NOMO-1 treated with dmso at 0.1 percent for 144 hours (cell line): ENCODE measurements around the gene EIPR1.
"Not testable (repeated sequence)": the region's sequence is repeated elsewhere in the genome, so short reads cannot be mapped to it uniquely, and the experiment has no call there.

ENCODE experiments used
- DNase-seq: peaks from one replicate; lab custom pipeline; 2025; ENCODE audit not compliant: unreplicated experiment; lab: John Stamatoyannopoulos, UW

Gene EIPR1

DNA sequence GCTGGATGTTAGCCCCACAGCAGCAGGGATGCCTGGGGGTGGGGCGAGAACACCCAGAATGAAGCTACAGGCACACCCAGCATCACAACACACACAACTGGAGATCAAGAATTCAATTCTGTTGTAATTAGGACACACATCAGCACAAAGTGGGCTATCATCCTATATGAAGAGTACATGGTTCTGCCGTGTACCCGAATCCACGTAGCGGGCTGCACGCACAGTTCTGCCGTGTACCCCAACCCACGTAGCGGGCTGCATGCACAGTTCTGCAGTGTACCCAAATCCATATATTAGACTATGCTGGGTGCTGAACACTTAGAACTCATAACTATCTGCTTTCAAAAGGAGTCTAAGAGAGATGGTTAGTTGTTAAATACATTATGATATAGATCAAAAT, 86.5 kb downstream of the EIPR1 start:
- no peak for DNase-seq

DNA sequence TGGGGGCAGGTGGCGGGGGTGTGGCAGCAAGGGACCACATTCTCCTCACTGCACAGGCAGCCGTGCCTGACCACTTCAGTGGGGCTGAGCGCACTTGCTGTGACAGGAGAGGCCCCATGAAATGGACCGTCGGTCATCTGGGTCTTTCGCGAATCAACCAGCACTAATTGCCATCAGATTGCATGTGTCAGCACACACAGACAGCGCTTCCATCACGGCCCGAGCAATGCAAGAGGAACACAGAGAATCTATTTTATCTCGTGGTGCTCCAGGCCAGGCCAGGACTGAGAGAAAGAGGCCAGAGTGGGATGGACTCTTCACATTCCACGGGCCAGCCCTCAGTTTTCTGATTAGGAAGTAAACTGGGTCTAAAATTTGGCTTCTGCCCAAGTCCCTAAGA, 87.0 kb downstream of the EIPR1 start:
- no peak for DNase-seq

DNA sequence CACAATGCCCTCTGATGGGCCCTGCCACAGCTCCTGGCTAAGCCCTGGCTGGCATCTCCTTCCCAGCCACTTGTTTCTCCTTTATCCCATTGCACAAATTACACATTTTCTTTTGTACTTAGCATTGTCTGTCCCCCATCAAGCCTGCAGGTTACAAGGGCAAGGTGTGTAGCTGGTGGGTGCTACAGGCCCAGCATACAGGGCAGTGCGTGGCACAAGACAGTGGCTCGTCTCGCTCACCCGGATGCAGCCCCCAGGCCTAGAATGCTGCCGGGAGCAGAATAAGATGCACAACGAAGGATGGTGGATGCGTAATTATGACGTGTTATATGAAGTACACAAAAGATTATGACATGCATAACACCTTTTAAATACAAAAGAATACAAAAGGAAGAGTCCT, 87.6 kb downstream of the EIPR1 start:
- no peak for DNase-seq

DNA sequence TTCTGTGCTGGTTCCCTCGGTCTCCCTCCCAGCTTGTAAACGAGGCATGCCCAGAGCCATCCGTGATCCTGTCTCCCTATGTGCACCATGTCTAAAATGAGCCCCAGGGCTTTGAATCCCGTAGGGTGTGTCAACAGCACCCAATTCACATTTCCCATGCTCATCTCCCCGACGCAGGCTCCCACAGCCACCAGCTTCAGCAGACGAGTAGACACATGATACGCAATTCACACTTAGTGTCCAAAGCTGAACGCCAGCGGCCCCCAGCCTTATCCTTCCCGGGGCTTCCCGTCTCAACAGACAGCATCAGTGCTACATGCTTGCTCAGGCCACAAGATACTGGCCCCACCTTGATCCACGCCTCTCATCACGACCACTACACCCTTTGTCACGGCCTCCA, 88.1 kb downstream of the EIPR1 start:
- no peak for DNase-seq

DNA sequence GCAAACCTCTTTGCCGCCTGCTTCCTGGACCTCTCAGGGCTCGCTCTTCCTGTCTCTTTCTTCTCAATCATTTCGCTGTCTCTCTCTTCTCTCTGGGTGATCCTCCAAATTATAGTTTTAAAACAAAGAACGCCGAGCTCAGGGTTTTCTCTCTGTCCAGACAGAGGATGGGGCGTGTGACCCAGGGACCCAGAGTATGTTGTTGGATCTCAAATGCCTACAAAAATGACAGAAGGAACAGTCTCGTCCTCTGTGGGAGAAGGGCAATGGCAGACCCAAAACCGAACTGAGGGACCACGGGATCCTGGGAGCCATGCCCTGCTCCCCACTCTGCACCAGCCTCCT, 88.5 kb downstream of the EIPR1 start:
- no peak for DNase-seq

DNA sequence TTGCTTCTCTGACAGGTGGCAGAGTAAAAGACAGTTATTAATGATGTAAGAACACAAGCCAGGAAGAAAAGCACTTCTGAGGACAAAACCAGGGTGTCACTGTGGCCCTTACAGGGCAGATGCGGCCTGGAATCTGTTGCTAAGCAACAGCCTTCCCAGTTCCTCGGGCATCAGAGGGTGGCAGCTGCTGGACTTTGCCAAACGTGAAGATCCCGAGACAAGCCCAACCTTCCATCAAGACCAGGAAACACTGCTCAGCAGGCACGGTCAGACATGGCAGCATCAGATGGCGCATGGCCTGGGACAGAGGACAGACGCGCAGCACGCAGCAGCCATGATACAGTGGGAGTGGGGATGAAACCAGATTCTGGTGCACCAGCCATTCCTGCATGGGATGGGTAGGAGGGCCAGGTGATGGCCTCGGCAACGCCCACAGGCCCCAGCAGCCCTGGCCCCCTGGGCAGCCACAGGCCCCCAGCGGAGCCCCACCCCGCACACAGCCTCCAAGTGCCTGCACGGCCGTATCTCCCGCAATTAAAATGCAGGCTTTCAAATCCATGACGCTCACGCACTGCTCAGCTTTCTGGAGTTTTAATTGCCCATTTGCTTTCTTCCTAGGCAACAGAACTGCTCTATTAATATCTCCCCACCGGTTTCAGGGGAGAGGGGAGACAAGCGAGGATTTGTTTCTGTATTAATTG, 89.0 kb downstream of the EIPR1 start:
- DNase-seq, result no peak

DNA sequence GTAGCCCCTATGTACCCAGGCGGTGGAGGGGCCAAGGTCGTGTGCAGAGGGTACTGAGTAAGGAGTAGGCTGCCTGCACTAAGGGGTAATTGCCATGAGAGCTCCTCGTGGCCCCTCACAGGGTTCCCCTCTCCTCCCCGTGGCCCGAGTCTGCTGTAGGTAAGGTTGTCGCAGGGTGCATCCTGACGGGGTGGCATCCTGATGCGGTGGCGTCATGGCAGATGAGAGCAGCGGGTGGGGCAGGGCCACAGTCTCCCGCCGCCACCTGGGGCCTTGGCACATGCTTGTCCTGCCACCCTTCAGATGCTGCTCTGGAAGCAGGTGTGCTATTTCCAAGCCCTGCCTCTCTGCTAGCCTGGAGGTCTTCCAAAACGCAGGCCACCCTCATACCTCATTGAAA, 89.7 kb downstream of the EIPR1 start:
- DNase-seq, result no peak

DNA sequence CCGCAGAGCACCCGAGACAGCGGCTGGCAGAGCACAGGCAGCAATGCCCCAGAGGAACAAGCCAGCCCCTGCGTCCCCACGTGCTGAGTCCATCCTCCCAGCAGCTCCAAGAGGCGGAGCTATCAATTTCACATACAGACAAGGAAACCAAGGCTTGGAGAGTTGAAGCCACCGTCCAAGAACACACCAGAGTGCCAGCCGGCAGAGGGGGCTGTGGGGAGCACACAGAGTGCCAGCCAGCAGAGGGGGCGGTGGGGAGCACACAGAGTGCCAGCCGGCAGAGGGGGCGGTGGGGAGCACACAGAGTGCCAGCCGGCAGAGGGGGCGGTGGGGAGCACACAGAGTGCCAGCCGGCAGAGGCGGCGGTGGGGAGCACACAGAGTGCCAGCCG, 91.0 kb downstream of the EIPR1 start:
- DNase-seq, result not testable (repeated sequence)

DNA sequence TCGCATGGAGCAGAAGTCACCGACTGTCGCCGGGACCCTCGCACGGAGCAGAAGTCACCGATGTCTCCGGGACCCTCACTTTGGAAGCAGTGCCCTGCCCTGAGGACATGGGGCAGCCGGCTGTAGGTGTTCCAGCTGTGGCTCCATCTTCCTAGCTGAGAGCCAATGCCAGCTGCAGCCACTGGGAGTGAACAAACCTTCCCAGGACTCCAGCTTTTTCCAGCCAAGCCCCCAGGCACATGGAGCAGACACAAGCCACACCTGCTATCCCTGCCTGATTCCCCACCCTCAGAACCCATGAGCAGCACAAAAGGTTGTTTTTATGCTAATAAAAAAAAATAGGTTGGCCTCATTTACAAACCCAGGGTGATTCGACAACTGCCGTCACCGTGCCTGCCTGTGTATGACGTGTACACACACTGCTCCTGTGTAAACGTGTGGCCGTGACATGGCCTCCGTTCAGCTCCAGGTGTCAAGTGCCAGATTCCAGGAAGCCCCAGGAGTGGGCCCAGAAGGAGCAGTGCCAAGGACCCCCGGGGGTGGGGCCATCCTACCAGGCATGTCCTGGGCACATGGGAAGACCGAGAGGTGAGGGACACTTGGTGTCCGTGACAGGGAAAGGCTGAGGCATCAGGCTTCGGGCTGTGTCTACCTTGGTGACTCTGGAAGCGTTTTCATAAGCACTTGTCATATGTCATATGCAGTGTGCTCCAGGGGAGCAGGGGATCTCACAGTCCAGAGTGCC, 91.5 kb downstream of the EIPR1 start:
- no peak for DNase-seq

DNA sequence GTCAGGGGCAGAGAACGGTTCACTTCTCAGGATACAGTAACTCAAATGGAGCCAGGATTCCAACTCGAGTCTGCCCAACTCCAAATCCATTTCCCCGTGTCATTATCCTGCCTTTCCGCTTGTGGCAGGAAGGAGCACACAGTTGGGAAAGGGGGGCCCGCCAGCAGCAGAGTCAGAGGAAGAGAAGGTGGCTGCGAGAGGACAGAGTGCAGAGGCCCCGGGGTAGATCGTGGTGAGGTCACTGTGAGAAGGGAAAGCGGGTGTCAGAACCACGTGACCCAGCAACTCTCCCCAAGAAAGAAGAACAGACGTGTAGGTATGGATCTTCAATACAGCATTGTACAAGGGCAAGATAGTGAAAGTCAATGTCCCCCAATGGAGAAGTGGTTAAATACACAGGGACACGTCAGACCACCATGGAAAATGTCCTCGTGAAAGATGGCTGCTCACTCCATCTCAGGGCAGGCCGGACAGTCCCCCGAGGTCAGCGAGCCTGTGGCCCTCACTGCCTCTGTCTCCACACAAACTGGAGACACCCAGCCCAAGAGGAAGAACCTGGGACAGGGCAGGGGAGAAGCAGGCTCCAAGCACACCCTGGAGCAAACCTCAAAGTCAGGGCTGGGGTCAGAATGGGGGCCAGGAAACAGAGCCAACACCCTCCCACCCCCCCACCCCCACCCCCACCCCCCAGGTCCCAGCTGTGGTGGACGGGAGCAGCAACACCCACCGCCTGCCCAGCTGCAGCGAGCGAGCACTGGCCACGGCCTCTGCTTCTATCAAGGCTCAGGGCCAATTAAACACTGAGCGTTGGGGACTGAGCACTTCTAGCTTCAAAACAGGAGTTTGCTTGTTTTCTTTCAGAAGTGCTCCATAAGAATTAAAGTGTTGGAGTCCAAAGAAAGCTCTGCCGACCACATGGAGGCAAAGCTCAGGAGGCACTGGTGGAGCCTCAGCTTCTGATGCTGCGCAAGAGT, 92.7 kb downstream of the EIPR1 start:
- DNase-seq, result no peak

DNA sequence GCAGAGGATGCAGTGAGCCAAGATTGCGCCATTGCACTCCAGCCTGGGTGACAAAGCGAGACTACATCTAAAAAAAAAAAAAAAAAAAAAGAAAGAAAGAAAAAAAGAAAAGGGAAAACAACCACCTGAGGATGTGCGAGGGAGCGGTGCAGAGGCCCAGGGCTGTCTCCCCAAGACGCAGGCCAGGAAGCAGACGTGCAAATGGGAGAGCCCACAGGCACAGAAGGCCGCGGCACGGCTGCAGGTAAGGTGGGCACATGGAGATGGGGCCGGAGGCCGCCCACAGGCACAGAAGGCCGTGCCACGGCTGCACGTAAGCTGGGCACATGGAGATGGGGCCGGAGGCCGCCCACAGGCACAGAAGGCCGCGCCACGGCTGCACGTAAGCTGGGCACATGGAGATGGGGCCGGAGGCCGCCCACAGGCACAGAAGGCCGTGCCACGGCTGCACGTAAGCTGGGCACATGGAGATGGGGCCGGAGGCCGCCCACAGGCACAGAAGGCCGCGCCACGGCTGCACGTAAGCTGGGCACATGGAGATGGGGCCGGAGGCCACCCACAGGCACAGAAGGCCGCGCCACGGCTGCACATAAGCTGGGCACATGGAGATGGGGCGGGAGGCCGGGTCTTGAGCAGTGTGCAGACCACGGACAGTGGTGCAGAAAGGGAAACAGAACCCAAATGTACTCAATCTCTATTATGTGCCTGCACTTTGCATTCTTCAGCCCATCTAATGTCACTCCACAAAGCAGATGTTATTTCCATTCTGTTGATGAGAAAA, 93.6 kb downstream of the EIPR1 start:
- not testable (repeated sequence) for DNase-seq

DNA sequence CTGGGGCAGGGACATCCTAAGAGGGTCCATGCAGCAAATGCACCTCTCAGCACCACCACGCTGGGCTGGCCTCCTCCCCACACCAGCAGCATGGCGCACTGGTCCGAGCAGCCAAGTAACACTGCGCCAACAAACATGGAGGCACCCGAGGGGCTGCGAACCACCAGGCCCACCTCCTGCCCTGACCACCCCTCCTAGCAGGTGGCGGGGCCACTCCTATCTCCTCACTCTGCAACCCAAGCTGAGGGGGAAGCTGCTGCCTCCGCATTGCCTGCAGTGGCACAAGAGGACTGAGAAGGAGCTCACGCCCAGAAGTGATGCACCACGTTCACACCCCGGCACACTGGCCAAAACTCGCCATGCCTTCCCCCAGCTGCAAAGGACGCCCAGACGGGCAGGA, 94.4 kb downstream of the EIPR1 start:
- DNase-seq, result no peak

DNA sequence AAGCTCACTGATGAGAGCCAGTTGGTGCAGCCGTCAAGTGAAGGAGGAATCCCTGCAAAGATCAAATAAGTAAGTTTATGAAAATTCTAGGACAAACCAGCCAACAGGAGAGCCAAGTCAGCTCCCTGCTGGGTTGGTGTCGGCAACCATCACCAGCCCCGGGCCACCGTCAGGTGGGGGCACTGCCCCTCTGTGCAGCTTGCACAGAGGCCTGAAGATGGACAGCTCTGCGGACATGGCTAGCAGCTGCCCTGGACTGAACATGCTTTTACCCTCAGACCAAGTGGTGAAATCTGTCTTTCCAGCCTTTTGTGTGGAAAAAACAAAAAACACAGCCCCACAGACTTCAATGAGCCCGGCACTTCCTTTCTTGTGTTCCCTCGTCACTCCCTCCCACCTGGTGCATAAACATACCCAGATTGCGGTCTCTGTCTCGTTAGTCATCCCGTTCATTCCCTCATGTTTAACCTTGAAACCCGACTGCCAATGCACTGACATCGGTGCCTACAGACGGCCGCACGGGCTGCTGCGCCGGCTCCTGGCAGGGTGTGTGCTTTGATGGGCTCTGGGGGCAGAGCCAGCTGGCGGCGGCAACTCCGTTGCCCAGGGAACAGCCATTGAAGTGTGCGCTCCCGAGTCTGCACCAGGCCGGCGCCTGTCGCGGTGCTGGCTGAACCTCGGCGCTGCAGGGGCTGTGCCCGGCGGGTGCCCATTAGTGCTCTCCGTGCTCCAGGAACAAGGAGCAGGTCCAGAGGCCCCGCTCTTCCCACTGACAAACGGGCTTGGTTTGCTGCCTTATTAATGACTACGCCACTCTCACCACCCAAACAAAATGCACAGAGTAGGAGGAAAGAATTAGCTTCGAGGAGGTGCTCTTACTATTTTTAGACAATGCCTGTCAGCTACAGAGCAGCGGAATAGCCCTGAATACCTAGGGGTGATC, 95.3 kb downstream of the EIPR1 start:
- no peak for DNase-seq

DNA sequence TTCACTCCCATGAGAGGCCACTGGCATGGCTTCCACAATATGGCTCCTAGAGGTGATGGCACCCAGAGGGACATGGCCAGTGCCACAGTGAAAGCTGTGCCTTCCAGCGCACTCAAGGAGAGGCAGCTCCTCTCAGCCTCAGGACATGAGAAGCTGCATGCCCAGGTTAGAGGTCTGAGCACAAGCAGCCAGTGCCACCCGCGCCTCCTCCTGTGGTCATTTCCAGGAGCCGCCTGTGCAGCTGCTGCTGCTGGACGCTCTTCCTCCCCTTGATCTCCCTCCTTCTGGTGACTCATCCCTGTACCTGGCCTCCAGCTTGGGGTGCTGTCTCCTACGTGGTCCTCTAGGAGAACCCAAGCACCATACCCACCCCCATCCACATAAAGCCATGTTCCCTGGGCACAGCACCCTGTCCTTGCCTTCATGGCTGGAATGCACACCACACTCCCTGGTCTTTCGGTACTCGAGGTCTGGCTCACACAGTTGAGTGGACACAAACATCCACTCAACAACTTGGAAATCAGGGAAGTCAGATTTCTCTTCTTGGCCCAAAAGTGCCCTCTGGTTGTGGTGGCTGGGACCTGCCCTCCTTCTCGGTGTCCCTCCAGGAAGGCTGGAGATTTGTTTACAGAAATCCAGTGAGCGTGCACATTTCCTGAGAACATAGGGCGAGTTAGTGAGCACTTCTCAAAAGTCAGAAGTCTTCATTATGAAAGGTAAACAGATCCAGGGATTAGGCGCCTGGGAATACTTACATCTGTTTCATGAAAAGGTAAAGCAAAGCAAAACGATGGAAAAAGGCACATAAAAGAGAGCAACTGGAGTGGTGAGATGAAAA, 96.7 kb downstream of the EIPR1 start:
- no peak for DNase-seq

DNA sequence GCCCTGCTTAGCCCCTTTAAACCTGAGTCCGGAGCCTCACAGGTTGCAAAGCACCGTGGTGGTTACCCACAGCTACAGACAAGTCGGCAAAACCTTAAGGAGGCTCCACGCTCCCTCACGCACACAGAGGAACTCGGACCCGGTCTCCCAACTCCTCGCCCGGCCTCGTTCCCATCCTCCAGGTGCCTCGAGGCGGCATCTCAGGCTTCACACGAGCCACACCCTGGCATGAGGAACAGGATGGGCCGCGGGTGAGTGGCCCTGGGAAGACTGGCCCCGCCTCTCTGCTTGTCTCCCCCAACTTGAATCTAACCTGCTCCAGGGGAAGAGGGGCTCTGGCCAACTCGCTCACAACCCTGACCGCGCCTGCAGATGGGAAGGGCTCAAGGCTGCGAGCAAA, 97.4 kb downstream of the EIPR1 start:
- DNase-seq, result no peak

DNA sequence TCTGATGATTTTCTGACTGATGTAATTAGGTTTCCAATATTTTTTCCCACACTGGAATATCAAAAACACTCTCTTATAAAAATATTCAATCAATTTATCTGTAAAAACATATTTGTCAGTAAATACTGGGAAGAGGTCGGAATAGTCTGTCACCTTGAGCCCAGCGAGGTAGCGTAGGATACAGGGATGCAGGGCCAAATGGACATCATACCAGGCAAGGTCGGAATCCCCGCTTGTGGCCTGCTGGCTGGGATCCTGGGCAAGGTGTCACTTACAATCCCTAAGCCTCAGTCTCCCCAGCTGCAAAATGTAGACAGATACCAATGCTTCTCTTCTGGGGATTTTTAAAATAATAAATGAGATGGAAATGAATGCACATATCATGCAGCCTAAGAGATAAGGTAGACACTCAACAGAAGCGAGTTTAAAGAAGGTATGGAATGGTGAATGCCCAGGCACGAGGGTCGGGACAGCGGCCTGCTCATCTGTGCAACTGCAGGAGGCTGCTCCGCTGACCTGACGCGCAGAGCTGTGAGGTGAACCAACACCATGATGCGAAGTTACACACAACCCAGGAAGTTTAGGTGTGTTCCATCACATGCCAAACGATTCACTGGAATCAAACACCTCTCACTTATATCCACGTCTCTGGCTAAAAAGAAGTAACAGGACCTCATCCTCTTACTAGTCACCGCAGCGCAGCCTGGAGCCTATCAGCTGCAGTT, 98.2 kb downstream of the EIPR1 start:
- no peak for DNase-seq

DNA sequence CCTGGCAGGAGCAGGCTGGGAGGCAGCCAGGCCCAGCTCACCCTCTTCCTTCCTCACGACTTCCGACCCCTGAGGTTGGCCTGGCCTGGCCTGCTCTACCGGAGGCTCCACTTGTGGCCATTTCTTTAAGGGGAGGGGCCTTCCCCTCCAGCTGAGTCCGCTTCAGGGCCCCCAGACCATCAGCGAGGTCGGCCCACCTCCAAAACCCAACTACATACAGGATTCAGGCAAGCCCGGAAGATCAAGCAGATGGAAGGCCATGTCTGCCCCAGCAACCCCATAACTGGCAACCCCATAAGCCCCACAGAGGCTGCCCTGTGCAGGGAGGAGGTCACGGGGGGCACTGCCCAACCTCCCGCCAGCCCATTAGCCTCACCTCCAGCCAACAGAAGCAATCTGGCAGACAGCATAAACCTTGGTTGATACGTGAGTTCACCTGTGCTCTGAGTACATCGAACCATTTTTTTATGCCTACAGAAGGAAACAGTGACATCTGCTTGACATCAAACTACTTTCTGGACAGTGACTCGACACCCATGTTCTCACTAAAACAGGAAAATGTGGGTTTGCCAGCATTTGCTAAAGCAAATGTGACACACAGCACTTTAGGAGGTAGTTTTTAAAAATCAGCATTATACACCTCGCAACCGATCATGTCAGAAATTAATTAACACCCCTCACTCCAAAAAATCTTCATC, 98.9 kb downstream of the EIPR1 start:
- DNase-seq, result no peak
